Memory B cell (primary cell): Measurements from ENCODE around the gene SULF2.

Experiments used
- ATAC-seq: fragments of 150-1000 bp; cut with Tn5 transposase; 2 replicates; pipeline ENCODE4 v1.10.0; 2021; ENCODE audit warnings: low read depth, mild to moderate bottlenecking, moderate library complexity
- DNase-seq, 2 donors: peaks; one replicate each; pipeline ENCODE4 v3.0.0; 2022; ENCODE audit warnings: low spot score in 2 of 2
- H3K27ac Mint-ChIP-seq: one replicate; pipeline ENCODE4 v1.8.0; 2022; ENCODE audit warnings: mild to moderate bottlenecking, moderate library complexity, mixed read lengths
- H3K27me3 Mint-ChIP-seq: one replicate; pipeline ENCODE4 v1.8.0; 2022; ENCODE audit warnings: mixed read lengths
- H3K36me3 Mint-ChIP-seq: one replicate; pipeline ENCODE4 v1.8.0; 2022; ENCODE audit warnings: mild to moderate bottlenecking, mixed read lengths
- H3K4me1 Mint-ChIP-seq: one replicate; pipeline ENCODE4 v1.8.0; 2022; ENCODE audit warnings: mixed read lengths
- H3K4me3 Mint-ChIP-seq: one replicate; pipeline ENCODE4 v1.8.0; 2022; ENCODE audit warnings: mild to moderate bottlenecking, moderate library complexity, mixed read lengths
- H3K9me3 Mint-ChIP-seq: one replicate; pipeline ENCODE4 v1.8.0; 2022; ENCODE audit warnings: mixed read lengths

Gene SULF2

DNA sequence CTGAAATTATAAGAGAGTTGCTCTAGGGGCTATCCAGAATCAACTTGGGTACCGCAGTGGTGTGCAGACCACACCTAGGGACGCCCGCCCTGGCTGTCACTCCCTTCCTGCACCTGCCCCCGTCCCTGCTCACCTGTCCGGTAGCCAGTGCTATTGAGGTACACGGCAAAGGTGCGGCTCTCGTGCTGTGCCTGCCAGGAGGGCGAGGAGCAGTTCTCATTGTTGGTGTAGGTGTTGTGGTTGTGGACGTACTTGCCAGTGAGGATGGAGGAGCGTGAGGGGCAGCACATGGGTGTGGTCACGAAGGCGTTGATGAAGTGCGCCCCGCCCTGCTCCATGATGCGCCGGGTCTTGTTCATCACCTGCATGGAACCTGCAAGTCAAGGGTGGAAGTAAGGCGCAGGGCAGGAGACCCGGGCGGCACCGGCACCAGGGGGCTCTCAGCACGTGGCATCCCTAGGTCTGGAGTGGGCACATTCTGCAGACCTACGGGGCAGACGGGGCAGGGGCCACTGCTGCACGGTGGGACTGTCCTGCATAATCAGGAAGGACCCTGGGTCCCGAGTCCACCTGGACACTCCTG lies 48.6 kb downstream of the SULF2 start:
- peaks cover 5% of the 10 kb centered on the region for H3K27me3 Mint-ChIP-seq
- ATAC-seq (no peak), DNase-seq (no peak)
- H3K4me3 Mint-ChIP-seq, result no peak overlapping the region
- peaks cover 3% of the 10 kb centered on the region for H3K36me3 Mint-ChIP-seq
- peaks cover 3% of the 10 kb centered on the region for H3K4me1 Mint-ChIP-seq
- H3K27ac Mint-ChIP-seq, result no peak overlapping the region
- peaks cover 3% of the 10 kb centered on the region for H3K9me3 Mint-ChIP-seq

DNA sequence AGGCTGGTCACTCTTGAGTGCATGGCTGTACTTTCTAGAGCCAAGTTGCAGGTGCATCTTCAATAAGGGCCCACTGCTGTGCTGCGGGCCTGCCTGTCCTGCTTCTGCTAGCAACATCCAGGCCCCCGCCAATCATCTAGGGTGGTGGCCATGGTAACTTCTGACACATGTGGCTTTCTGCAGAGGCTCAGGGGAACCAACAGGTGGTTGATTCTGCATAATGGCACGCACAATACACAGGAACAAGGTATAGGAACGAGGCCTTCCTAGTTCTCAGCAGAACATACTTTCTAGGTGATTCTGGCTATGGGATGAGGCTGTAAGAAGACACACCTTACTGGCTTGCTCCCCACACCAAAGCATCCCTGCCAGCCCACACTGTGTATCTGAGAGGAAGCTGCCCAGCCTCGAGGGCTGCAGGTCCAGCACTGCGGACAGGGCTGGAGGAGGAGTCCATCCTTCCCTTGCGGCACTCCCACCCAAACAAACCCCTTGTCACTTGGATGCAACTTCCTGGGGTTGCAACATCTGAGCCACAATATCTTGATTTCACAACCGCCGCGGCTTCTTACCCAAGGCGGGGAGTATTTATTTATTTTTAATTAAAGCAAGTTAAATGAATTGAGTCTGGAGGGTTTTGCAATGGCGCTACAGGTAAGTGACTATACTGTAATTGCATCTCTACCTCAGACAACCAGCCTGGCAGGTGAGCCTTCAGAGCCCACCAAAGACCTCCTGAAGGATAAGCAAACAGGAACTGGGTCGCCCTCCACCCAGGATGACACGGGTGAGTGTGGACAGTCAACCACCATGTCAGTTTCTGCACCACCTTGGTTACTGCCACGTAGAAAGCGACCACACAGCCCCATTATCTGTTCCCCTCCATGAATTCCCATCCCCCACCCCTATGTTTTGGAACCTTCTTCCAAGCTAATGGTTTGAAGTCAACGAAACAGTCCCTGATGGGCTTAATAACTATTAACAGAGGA lies 49.6 kb downstream of the SULF2 start:
- no peak for ATAC-seq
- peaks cover 3% of the 10 kb centered on the region for H3K36me3 Mint-ChIP-seq
- no peak overlapping the region for H3K27ac Mint-ChIP-seq
- no peak overlapping the region for H3K4me3 Mint-ChIP-seq
- peaks cover 3% of the 10 kb centered on the region for H3K27me3 Mint-ChIP-seq
- H3K4me1 Mint-ChIP-seq, result peaks cover 3% of the 10 kb centered on the region
- peaks cover 3% of the 10 kb centered on the region for H3K9me3 Mint-ChIP-seq
- DNase-seq, result no peak

- Mint-ChIP-seq H3K9me3 (peaks cover 3% of the 10 kb centered on the region), H3K4me1 (peaks cover 3% of the 10 kb centered on the region), H3K4me3 (no peak overlapping the region), H3K36me3 (peaks cover 3% of the 10 kb centered on the region), H3K27me3 (peaks cover 3% of the 10 kb centered on the region), H3K27ac (no peak overlapping the region)
- ATAC-seq, result no peak
- no peak for DNase-seq
Observed at GRCh38 chr20:47734870-47735269, 50.4 kb downstream of the SULF2 start.

GRCh38 chr20:47733892-47734291 lies 51.4 kb downstream of the SULF2 start:
- Mint-ChIP-seq H3K36me3 (peaks cover 3% of the 10 kb centered on the region), H3K27ac (no peak overlapping the region), H3K9me3 (peaks cover 3% of the 10 kb centered on the region), H3K27me3 (peaks cover 3% of the 10 kb centered on the region), H3K4me3 (no peak overlapping the region), H3K4me1 (peaks cover 10% of the 10 kb centered on the region)
- ATAC-seq (no peak), DNase-seq (no peak)

DNA sequence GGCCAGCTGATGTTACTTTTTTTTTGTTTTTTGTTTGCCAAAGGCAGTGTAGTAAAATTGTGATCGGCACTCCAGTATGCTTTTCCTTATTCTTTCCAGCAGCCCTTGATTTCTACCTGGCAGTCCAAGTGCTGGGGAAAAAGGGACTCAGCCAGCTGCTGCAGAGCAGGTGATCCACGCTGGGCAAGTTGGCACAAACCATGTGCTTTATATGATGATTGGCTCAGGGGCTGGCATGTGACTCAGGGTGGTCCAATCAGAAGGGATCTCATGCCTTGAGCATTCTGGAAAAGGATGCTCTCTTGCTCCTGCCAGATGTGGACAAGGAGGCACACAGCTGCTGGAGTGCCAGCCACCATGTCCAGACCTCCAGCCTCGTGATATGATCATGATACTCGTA lies 54.5 kb downstream of the SULF2 start:
- Mint-ChIP-seq H3K27me3 (no peaks in the 10 kb centered on the region), H3K36me3 (no peaks in the 10 kb centered on the region), H3K9me3 (no peaks in the 10 kb centered on the region), H3K4me3 (no peak overlapping the region), H3K27ac (no peak overlapping the region), H3K4me1 (peaks cover 26% of the 10 kb centered on the region)
- DNase-seq (no peak), ATAC-seq (no peak)

- no peak for ATAC-seq
- no peak for DNase-seq
- Mint-ChIP-seq H3K27me3 (no peaks in the 10 kb centered on the region), H3K36me3 (no peaks in the 10 kb centered on the region), H3K9me3 (no peaks in the 10 kb centered on the region), H3K4me3 (no peak overlapping the region), H3K27ac (peak overlapping the region; percentile 99), H3K4me1 (peaks cover 26% of the 10 kb centered on the region)
Observed at GRCh38 chr20:47729472-47729871, 55.8 kb downstream of the SULF2 start.

GRCh38 chr20:47727909-47728361 lies 57.3 kb downstream of the SULF2 start:
- ATAC-seq, result no peak
- no peaks in the 10 kb centered on the region for H3K36me3 Mint-ChIP-seq
- H3K4me3 Mint-ChIP-seq, result peak overlapping the region; percentile 86
- H3K9me3 Mint-ChIP-seq, result no peaks in the 10 kb centered on the region
- DNase-seq, result peak in 1 of 2 donors; percentile 55
- H3K27ac Mint-ChIP-seq, result peak overlapping the region; percentile 99
- H3K27me3 Mint-ChIP-seq, result no peaks in the 10 kb centered on the region
- peaks cover 31% of the 10 kb centered on the region for H3K4me1 Mint-ChIP-seq

GRCh38 chr20:47727170-47727880 lies 58.0 kb downstream of the SULF2 start:
- peak; percentile 75 to 89 for DNase-seq
- Mint-ChIP-seq H3K27ac (peak overlapping the region; percentile 99), H3K4me1 (peaks cover 31% of the 10 kb centered on the region), H3K27me3 (no peaks in the 10 kb centered on the region), H3K9me3 (no peaks in the 10 kb centered on the region), H3K36me3 (no peaks in the 10 kb centered on the region), H3K4me3 (peak overlapping the region; percentile 86)
- peak; percentile 92 for ATAC-seq

- ATAC-seq (no peak), DNase-seq (peak in 1 of 2 donors; percentile 42)
- Mint-ChIP-seq H3K4me1 (peaks cover 31% of the 10 kb centered on the region), H3K27ac (peak overlapping the region; percentile 99), H3K9me3 (no peaks in the 10 kb centered on the region), H3K4me3 (peak overlapping the region; percentile 86), H3K27me3 (no peaks in the 10 kb centered on the region), H3K36me3 (no peaks in the 10 kb centered on the region)
Observed at GRCh38 chr20:47726632-47727031, 58.6 kb downstream of the SULF2 start.

GRCh38 chr20:47725248-47725973 lies 59.9 kb downstream of the SULF2 start:
- H3K27me3 Mint-ChIP-seq, result no peaks in the 10 kb centered on the region
- no peak overlapping the region for H3K4me3 Mint-ChIP-seq
- peaks cover 31% of the 10 kb centered on the region for H3K4me1 Mint-ChIP-seq
- H3K27ac Mint-ChIP-seq, result peak overlapping the region; percentile 18
- peak; percentile 79 to 85 for DNase-seq
- H3K9me3 Mint-ChIP-seq, result no peaks in the 10 kb centered on the region
- ATAC-seq, result peak; percentile 11
- H3K36me3 Mint-ChIP-seq, result no peaks in the 10 kb centered on the region

- no peak for DNase-seq
- H3K9me3 Mint-ChIP-seq, result no peaks in the 10 kb centered on the region
- H3K27ac Mint-ChIP-seq, result no peak overlapping the region
Observed at GRCh38 chr20:47724910-47725247, 60.4 kb downstream of the SULF2 start.

DNA sequence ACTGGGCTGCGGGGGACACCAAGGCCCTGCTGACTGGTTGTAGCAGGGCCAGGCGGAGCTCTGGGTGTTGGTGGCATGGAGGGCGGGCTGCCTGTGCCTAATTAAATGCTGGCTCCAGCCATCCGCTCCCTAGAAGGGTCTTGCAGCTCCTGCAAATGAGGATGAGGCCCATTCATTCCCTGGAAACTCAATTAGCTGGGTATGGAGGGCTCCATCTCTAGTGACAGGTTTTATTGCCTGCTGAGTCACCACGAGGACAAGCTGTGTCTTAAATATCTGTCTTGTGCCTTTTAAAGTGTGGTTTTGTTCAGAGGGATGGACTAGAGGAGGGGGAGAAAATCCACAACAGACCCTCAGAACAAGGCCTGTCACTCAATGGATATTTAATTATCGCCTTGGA lies 60.9 kb downstream of the SULF2 start:
- no peak overlapping the region for H3K27ac Mint-ChIP-seq
- no peaks in the 10 kb centered on the region for H3K9me3 Mint-ChIP-seq
- no peak overlapping the region for H3K4me3 Mint-ChIP-seq
- ATAC-seq (no peak), DNase-seq (no peak)
- H3K36me3 Mint-ChIP-seq, result no peaks in the 10 kb centered on the region
- H3K4me1 Mint-ChIP-seq, result peaks cover 29% of the 10 kb centered on the region
- H3K27me3 Mint-ChIP-seq, result no peaks in the 10 kb centered on the region

More at GRCh38 chr20:47724910-47725247, 60.4 kb downstream of the SULF2 start:
- Mint-ChIP-seq H3K4me3 (no peak overlapping the region), H3K36me3 (no peaks in the 10 kb centered on the region), H3K27me3 (no peaks in the 10 kb centered on the region), H3K4me1 (peaks cover 31% of the 10 kb centered on the region)
- no peak for ATAC-seq

DNA sequence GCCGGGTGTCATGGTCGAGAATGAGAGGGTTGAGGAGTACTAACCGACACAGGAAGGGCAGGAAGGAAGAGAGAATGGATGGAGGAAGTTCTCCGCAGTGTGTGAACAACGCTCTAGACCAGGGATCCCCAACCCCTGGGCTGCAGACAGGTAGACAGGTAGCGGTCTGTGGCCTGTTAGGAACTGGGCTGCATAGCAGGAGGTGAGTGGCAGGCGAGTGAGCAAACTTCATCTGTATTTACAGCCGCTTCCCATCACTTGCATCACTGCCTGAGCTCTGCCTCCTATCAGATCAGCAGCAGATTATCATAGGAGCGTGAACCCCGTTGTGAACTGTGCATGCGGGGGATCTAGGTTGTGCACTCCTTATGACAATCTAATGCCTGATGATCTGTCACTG lies 62.0 kb downstream of the SULF2 start:
- no peaks in the 10 kb centered on the region for H3K27me3 Mint-ChIP-seq
- H3K4me3 Mint-ChIP-seq, result no peak overlapping the region
- no peak for ATAC-seq
- DNase-seq, result no peak
- H3K9me3 Mint-ChIP-seq, result no peaks in the 10 kb centered on the region
- H3K27ac Mint-ChIP-seq, result no peak overlapping the region
- no peaks in the 10 kb centered on the region for H3K36me3 Mint-ChIP-seq
- peaks cover 22% of the 10 kb centered on the region for H3K4me1 Mint-ChIP-seq
